Medulla oblongata (tissue), 1 donor: ENCODE measurements around the gene KIAA1217.

ENCODE experiments used
- DNase-seq: peaks from one replicate; pipeline ENCODE4 v3.0.0-alpha.2; 2015; ENCODE audit errors: extremely low spot score

KIAA1217 gene

DNA sequence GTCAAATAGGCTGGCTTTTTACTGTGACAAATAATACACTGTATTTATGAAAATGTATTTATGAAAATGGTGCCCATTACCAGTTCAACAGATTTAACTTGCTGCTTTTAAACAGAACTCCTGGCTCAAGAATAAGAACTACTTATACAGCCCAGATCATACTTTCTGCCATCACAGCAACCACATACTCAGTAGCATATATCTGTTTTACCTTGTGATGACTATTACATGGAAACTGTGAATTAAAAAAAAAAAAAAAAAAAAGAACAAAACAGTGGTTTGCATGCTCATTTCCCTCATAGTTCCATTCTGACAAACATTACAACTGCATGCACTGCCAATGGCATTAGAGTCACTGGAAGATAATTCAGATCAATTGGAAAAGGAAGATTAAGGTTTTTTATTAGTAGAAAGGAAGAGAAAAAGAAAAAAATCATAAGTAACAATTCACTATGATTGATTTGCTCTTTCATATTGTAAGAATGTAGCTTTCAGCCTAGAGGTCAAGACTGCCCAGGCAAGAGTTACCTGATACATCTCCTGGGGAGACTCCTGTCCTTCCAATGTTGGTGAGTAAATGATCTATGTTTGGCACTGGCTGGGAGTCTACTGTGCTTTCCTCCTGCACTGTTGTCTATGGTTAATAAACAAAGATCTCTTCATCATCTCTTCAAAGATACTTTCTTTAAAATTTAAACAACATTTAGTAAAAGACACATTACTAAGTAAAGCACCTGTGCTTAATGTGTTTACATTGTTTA, 381.9 kb downstream of the KIAA1217 start:
- DNase-seq: no peak

- no peak for DNase-seq
Measured at GRCh38 chr10:24596217-24596930, 387.4 kb downstream of the KIAA1217 start.

DNA sequence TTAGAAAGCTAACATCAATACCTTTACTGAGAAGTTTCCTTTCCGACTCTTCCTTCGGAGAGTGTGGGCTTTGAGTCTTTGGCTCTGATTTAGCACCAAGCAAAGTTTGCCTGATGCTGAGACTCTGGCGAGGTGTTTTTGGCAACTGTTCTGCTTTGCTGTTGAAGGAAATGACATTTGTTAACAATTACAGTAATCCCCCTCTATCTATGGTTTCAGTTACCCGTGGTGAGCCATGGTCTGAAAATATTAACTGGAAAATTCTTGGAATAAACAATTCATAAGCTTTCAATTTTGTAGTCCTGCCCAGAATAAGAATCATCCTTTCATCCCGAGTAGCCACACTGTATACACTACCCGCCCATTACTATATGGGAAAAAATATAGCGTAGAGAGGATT, 388.5 kb downstream of the KIAA1217 start:
- no peak for DNase-seq
